ENCODE measurements around the gene IL15.
"Not testable (repeated sequence)": the region's sequence is repeated elsewhere in the genome, so short reads cannot be mapped to it uniquely, and the experiment has no call there.

Gene IL15

GRCh38 chr4:141660880-141661279 lies 24.5 kb downstream of the IL15 start:
- Mint-ChIP-seq H3K9me3 (ENCODE audit: low read depth) (no peaks in the 10 kb centered on the region), H3K36me3 (no peaks in the 10 kb centered on the region), H3K27me3 (no peaks in the 10 kb centered on the region), H3K4me1 (ENCODE audit: low read depth) (no peaks in the 10 kb centered on the region), H3K4me3 (no peak overlapping the region), H3K27ac (no peak overlapping the region)

GRCh38 chr4:141668200-141668910 lies 32.0 kb downstream of the IL15 start:
- H3K27me3 Mint-ChIP-seq = peaks cover 7% of the 10 kb centered on the region
- no peak overlapping the region for H3K27ac Mint-ChIP-seq
- no peaks in the 10 kb centered on the region for H3K4me1 Mint-ChIP-seq (ENCODE audit: low read depth)
- H3K9me3 Mint-ChIP-seq (ENCODE audit: low read depth) = no peaks in the 10 kb centered on the region
- H3K4me3 Mint-ChIP-seq = no peak overlapping the region
- H3K36me3 Mint-ChIP-seq = peaks cover 2% of the 10 kb centered on the region

- no peak overlapping the region for H3K27ac Mint-ChIP-seq
- no peak overlapping the region for H3K4me3 Mint-ChIP-seq
- H3K36me3 Mint-ChIP-seq = peaks cover 2% of the 10 kb centered on the region
- H3K27me3 Mint-ChIP-seq = peaks cover 7% of the 10 kb centered on the region
- H3K4me1 Mint-ChIP-seq (ENCODE audit: low read depth) = no peaks in the 10 kb centered on the region
- H3K9me3 Mint-ChIP-seq (ENCODE audit: low read depth) = no peaks in the 10 kb centered on the region
Observed at GRCh38 chr4:141669501-141669900, 33.1 kb downstream of the IL15 start.

- Mint-ChIP-seq H3K27me3 (no peaks in the 10 kb centered on the region), H3K4me3 (no peak overlapping the region), H3K36me3 (no peaks in the 10 kb centered on the region), H3K27ac (no peak overlapping the region), H3K4me1 (ENCODE audit: low read depth) (no peaks in the 10 kb centered on the region), H3K9me3 (ENCODE audit: low read depth) (no peaks in the 10 kb centered on the region)
Observed at GRCh38 chr4:141675384-141675783, 39.0 kb downstream of the IL15 start.

- no peak overlapping the region for H3K27ac Mint-ChIP-seq
- H3K36me3 Mint-ChIP-seq = no peaks in the 10 kb centered on the region
- no peaks in the 10 kb centered on the region for H3K27me3 Mint-ChIP-seq
- H3K4me3 Mint-ChIP-seq = no peak overlapping the region
- H3K9me3 Mint-ChIP-seq (ENCODE audit: low read depth) = no peaks in the 10 kb centered on the region
- H3K4me1 Mint-ChIP-seq (ENCODE audit: low read depth) = no peaks in the 10 kb centered on the region
Observed at GRCh38 chr4:141676087-141676670, 39.8 kb downstream of the IL15 start.

- Mint-ChIP-seq H3K27me3 (no peaks in the 10 kb centered on the region), H3K4me3 (no peak overlapping the region), H3K4me1 (ENCODE audit: low read depth) (no peaks in the 10 kb centered on the region), H3K36me3 (no peaks in the 10 kb centered on the region), H3K9me3 (ENCODE audit: low read depth) (no peaks in the 10 kb centered on the region), H3K27ac (no peak overlapping the region)
Observed at GRCh38 chr4:141680060-141680459, 43.7 kb downstream of the IL15 start.

GRCh38 chr4:141684785-141685184 lies 48.4 kb downstream of the IL15 start:
- Mint-ChIP-seq H3K27ac (no peak overlapping the region), H3K36me3 (no peaks in the 10 kb centered on the region), H3K9me3 (ENCODE audit: low read depth) (no peaks in the 10 kb centered on the region), H3K27me3 (no peaks in the 10 kb centered on the region), H3K4me3 (no peak overlapping the region), H3K4me1 (ENCODE audit: low read depth) (no peaks in the 10 kb centered on the region)

- H3K36me3 Mint-ChIP-seq = no peaks in the 10 kb centered on the region
- no peaks in the 10 kb centered on the region for H3K9me3 Mint-ChIP-seq (ENCODE audit: low read depth)
- no peaks in the 10 kb centered on the region for H3K27me3 Mint-ChIP-seq
- H3K4me1 Mint-ChIP-seq (ENCODE audit: low read depth) = no peaks in the 10 kb centered on the region
- H3K27ac Mint-ChIP-seq = no peak overlapping the region
- H3K4me3 Mint-ChIP-seq = no peak overlapping the region
Observed at GRCh38 chr4:141686146-141686775, 49.9 kb downstream of the IL15 start.

GRCh38 chr4:141686879-141687278 lies 50.5 kb downstream of the IL15 start:
- Mint-ChIP-seq H3K9me3 (ENCODE audit: low read depth) (no peaks in the 10 kb centered on the region), H3K36me3 (no peaks in the 10 kb centered on the region), H3K27me3 (no peaks in the 10 kb centered on the region), H3K27ac (no peak overlapping the region), H3K4me3 (no peak overlapping the region), H3K4me1 (ENCODE audit: low read depth) (no peaks in the 10 kb centered on the region)

GRCh38 chr4:141689726-141690296 lies 53.4 kb downstream of the IL15 start:
- not testable (repeated sequence) for H3K27me3 Mint-ChIP-seq; H3K4me1 Mint-ChIP-seq (ENCODE audit: low read depth); H3K4me3 Mint-ChIP-seq; H3K9me3 Mint-ChIP-seq (ENCODE audit: low read depth); H3K27ac Mint-ChIP-seq; H3K36me3 Mint-ChIP-seq

GRCh38 chr4:141691247-141691646 lies 54.9 kb downstream of the IL15 start:
- H3K27ac Mint-ChIP-seq; H3K36me3 Mint-ChIP-seq; H3K4me1 Mint-ChIP-seq (ENCODE audit: low read depth); H3K9me3 Mint-ChIP-seq (ENCODE audit: low read depth); H3K4me3 Mint-ChIP-seq; H3K27me3 Mint-ChIP-seq: not testable (repeated sequence)

GRCh38 chr4:141692081-141692480 lies 55.7 kb downstream of the IL15 start:
- Mint-ChIP-seq H3K36me3 (no peaks in the 10 kb centered on the region), H3K4me3 (no peak overlapping the region), H3K9me3 (ENCODE audit: low read depth) (no peaks in the 10 kb centered on the region), H3K27ac (no peak overlapping the region), H3K4me1 (ENCODE audit: low read depth) (no peaks in the 10 kb centered on the region), H3K27me3 (no peaks in the 10 kb centered on the region)

GRCh38 chr4:141697116-141697515 lies 60.7 kb downstream of the IL15 start:
- no peaks in the 10 kb centered on the region for H3K27me3 Mint-ChIP-seq
- H3K27ac Mint-ChIP-seq = no peak overlapping the region
- H3K9me3 Mint-ChIP-seq (ENCODE audit: low read depth) = no peaks in the 10 kb centered on the region
- no peaks in the 10 kb centered on the region for H3K36me3 Mint-ChIP-seq
- no peaks in the 10 kb centered on the region for H3K4me1 Mint-ChIP-seq (ENCODE audit: low read depth)
- H3K4me3 Mint-ChIP-seq = no peak overlapping the region

- Mint-ChIP-seq H3K4me1 (ENCODE audit: low read depth) (no peaks in the 10 kb centered on the region), H3K4me3 (no peak overlapping the region), H3K9me3 (ENCODE audit: low read depth) (peaks cover 12% of the 10 kb centered on the region), H3K27me3 (no peaks in the 10 kb centered on the region), H3K27ac (no peak overlapping the region), H3K36me3 (no peaks in the 10 kb centered on the region)
Observed at GRCh38 chr4:141702472-141703182, 66.2 kb downstream of the IL15 start.

- Mint-ChIP-seq H3K9me3 (ENCODE audit: low read depth) (peaks cover 12% of the 10 kb centered on the region), H3K4me3 (no peak overlapping the region), H3K4me1 (ENCODE audit: low read depth) (no peaks in the 10 kb centered on the region), H3K36me3 (no peaks in the 10 kb centered on the region), H3K27me3 (no peaks in the 10 kb centered on the region), H3K27ac (no peak overlapping the region)
Observed at GRCh38 chr4:141703497-141703896, 67.1 kb downstream of the IL15 start.

Measured in activated naive CD8-positive, alpha-beta T cell (primary cell).